ENCODE measurements around the gene IFT80. TPM values are rescaled to one million over a fixed set of nuclear protein-coding genes. Genes with fewer than 3 reads are reported as not detected.

Gene IFT80
- 10 to 100 TPM; 12.1 to 68.1 (median 28.4) TPM for total RNA-seq

DNA sequence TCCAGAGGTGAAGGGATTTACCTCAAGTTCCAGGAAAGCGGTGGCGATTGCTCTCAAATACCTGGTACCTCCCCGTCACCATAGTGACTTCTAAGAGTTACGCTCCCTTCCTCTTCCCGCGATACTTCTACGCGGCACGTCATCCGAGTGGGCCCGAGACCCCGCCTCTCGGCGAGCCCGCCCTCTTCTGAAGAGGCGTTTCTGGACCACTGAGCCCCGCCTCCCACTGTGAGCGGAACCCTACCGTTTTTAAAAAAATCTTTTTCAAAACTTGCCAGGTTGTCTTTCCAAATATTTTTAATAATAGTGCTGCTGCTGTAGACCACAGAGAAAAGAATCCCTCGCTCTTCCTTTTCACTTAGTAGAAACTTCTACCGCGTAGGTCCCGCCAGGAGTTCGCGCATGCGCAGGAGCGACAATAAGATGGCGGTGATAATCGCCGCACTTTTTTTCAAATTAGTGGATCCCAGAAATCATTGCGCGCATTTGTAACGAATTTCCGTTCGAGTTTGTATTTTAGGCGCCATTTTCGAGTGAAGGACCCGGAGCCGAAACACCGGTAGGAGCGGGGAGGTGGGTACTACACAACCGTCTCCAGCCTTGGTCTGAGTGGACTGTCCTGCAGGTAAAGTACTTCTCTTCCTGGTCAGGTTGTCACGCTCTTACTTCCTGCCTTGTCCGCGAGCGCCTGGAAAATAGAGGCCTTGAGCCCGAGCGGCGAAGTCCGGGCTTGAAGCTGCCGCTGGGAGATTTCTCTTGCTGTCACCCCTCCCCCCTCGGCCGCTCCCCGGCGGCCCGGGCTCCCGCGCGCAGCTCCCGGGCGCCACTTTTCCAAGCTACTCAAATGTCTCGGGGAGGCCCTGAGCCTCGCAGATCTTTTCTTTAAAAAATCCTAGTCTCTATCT, at the start of gene IFT80, which contains the start of gene SMC4:
TSS of gene IFT80 (minus strand) at position 101 of the 905 bp plus-strand sequence. CDS start 14,625 bp downstream, outside the sequence.
TSS of gene SMC4 (plus strand) at position 526 of the 905 bp plus-strand sequence. CDS start 1,177 bp downstream, outside the sequence.
- Histone ChIP-seq H3K4me3 (peak within 1 kb of the TSS; percentile 64 to 93 (median 84)), H3K36me3 (no peaks in the 10 kb centered on the region), H3K27ac (peak within 1 kb of the TSS; percentile 90 to 96 (median 91)), H3K4me1 (peaks cover 15 to 42% (median 22%) of the 10 kb centered on the region in 4 donors), H3K9me3 (no peaks in the 10 kb centered on the region), H3K27me3 (no peaks in the 10 kb centered on the region)
- WGBS, 2 donors = 0 to 1% methylated on average over 42 to 63 of the region's 63 CpGs
- DNase-seq (peak; percentile 97), ATAC-seq (ENCODE audit: low FRiP score in 2 of 2) (peak; percentile 97 to 98)
- TF ChIP-seq, protein P1, sequence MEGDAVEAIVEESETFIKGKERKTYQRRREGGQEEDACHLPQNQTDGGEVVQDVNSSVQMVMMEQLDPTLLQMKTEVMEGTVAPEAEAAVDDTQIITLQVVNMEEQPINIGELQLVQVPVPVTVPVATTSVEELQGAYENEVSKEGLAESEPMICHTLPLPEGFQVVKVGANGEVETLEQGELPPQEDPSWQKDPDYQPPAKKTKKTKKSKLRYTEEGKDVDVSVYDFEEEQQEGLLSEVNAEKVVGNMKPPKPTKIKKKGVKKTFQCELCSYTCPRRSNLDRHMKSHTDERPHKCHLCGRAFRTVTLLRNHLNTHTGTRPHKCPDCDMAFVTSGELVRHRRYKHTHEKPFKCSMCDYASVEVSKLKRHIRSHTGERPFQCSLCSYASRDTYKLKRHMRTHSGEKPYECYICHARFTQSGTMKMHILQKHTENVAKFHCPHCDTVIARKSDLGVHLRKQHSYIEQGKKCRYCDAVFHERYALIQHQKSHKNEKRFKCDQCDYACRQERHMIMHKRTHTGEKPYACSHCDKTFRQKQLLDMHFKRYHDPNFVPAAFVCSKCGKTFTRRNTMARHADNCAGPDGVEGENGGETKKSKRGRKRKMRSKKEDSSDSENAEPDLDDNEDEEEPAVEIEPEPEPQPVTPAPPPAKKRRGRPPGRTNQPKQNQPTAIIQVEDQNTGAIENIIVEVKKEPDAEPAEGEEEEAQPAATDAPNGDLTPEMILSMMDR (IDR thresholded peaks at IDR 0.05) = no peak
- TF ChIP-seq EP300 (IDR thresholded peaks at IDR 0.05) (no peak), POLR2AphosphoS5 (IDR thresholded peaks at IDR 0.05) (peak; percentile 52 to 66), POLR2A (IDR thresholded peaks at IDR 0.05) (peak in 3 of 4 donors; percentile 42 to 69 (median 65))

DNA sequence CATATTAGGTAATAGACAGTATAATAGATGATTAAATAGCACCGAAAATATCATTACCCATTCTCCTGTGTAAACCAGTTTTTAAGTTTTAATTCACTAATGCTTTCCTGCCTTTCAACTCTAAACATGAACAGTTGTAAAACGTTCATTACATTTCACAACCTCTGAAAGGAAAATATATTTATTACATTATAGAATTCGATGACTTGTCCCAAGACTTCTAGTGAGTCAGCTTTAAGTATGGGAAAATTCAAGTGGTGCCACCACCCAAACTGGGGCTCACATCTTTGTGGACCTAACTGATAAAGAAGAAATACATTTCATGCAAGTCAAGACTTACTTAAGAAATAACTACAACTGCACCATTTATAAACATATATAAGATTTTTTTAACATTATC, 48.5 kb upstream of the IFT80 start:
- DNase-seq = no peak
- no peak for ATAC-seq (ENCODE audit: low FRiP score in 2 of 2)
- Histone ChIP-seq H3K9me3 (no peaks in the 10 kb centered on the region), H3K27ac (no peak overlapping the region), H3K4me1 (peaks cover 0 to 14% (median 10%) of the 10 kb centered on the region in 4 donors), H3K4me3 (no peak overlapping the region), H3K36me3 (no peaks in the 10 kb centered on the region), H3K27me3 (peaks cover 0 to 7% (median 0%) of the 10 kb centered on the region in 4 donors)
- TF ChIP-seq POLR2A (IDR thresholded peaks at IDR 0.05) (no peak), POLR2AphosphoS5 (IDR thresholded peaks at IDR 0.05) (no peak), EP300 (IDR thresholded peaks at IDR 0.05) (no peak)
- TF ChIP-seq, protein P1 (IDR thresholded peaks at IDR 0.05) = no peak
- 51 to 55% methylated on average over 3 of the region's 3 CpGs for WGBS, 2 donors

DNA sequence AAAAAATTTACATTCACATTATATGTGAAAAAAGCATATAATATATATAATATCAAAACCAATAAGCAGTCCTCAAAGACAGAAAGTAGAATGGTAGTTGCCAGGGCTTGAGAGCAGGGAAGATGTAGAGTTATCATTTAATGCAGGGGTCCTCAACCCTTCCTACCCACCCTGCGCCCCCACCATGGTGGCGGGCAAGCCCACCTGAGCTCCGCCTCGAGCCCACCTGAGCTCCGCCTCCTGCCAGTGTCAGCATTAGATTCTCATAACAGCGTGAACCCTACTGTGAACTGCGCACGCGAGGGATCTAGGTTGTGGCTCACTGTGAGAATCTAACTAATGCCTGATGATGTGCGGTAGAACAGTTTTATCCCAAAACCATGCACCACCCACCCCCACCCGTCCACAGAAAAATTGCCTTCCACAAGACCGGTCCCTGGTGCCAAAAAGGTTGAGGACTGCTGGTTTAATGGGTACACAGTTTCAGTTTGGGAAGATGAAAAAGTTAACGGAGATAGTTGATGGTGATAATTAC, 47.6 kb upstream of the IFT80 start:
- H3K36me3 ChIP-seq = no peaks in the 10 kb centered on the region
- ATAC-seq (ENCODE audit: low FRiP score in 2 of 2) (no peak), DNase-seq (peak in 1 of 2 donors; percentile 43)
- WGBS, 2 donors = 93 to 97% methylated on average over 13 of the region's 13 CpGs
- peaks cover 0 to 7% (median 0%) of the 10 kb centered on the region in 4 donors for H3K27me3 ChIP-seq
- H3K9me3 ChIP-seq = no peaks in the 10 kb centered on the region
- TF ChIP-seq EP300 (IDR thresholded peaks at IDR 0.05) (no peak), POLR2AphosphoS5 (IDR thresholded peaks at IDR 0.05) (no peak), POLR2A (IDR thresholded peaks at IDR 0.05) (no peak)
- TF ChIP-seq, protein P1 (IDR thresholded peaks at IDR 0.05) = no peak
- no peak overlapping the region for H3K4me3 ChIP-seq
- H3K4me1 ChIP-seq = peaks cover 0 to 14% (median 10%) of the 10 kb centered on the region in 4 donors
- H3K27ac ChIP-seq = no peak overlapping the region

DNA sequence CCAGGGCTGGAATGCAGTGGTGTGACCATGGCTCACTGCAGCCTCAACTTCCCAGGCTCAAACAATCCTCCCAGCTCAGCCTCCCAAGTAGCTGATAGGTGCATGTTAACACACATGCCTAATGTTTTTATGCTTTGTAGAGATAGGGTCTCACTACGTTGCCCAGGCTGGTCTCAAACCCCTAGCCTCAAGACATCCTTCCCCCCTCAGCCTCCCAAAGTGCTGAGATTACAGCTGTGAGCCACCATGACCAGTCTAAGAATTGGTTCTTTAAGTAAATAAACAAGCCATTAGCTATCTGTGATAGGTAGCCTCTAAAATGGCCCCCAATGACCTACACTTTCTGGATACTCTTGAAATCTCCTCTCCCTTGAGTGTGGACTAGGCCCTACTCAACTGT, 46.8 kb upstream of the IFT80 start:
- Histone ChIP-seq H3K36me3 (no peaks in the 10 kb centered on the region), H3K27me3 (peaks cover 0 to 7% (median 0%) of the 10 kb centered on the region in 4 donors), H3K27ac (no peak overlapping the region), H3K4me3 (no peak overlapping the region), H3K4me1 (peaks cover 0 to 14% (median 10%) of the 10 kb centered on the region in 4 donors), H3K9me3 (no peaks in the 10 kb centered on the region)
- TF ChIP-seq POLR2A (IDR thresholded peaks at IDR 0.05) = no peak
- no peak for TF ChIP-seq POLR2AphosphoS5 (IDR thresholded peaks at IDR 0.05)
- TF ChIP-seq, protein P1 (IDR thresholded peaks at IDR 0.05) = no peak
- TF ChIP-seq EP300 (IDR thresholded peaks at IDR 0.05) = no peak
- WGBS, 2 donors = 96% methylated on average over 1 of the region's 1 CpG; no CpG with 5 or more reads in 1 of the 2 donors
- DNase-seq (no peak), ATAC-seq (ENCODE audit: low FRiP score in 2 of 2) (no peak)
